H9 (cell line): ENCODE data around the gene PRMT7. TPM values are rescaled to one million over a fixed set of nuclear protein-coding genes. Genes with fewer than 3 reads are reported as not detected.

Experiments used
- DNase-seq: peaks from one replicate; pipeline ENCODE4 v3.0.0-alpha.2; 2017
- H2AFZ ChIP-seq: one replicate; pipeline ENCODE4 v1.6.1; 2013; ENCODE audit warnings: mild to moderate bottlenecking, low read length, control low read depth, moderate library complexity
- H2AK5ac ChIP-seq: 2 replicates; pipeline ENCODE4 v1.6.1; 2013; ENCODE audit warnings: low read length, control low read depth, mixed read lengths; ENCODE audit not compliant: insufficient read length
- H2BK120ac ChIP-seq: one replicate; pipeline ENCODE4 v1.6.1; 2013; ENCODE audit warnings: low read depth, mild to moderate bottlenecking, low read length, control low read depth, inconsistent platforms; ENCODE audit not compliant: poor library complexity, severe bottlenecking
- H2BK12ac ChIP-seq: 2 replicates; pipeline ENCODE4 v1.6.1; 2013; ENCODE audit warnings: low read length, control low read depth, mixed read lengths, low read depth; ENCODE audit not compliant: insufficient read length
- H2BK15ac ChIP-seq: 2 replicates; pipeline ENCODE4 v1.6.1; 2013; ENCODE audit warnings: low read depth, low read length, control low read depth
- H2BK20ac ChIP-seq: one replicate; pipeline ENCODE4 v1.6.1; 2013; ENCODE audit warnings: low read depth, mild to moderate bottlenecking, low read length, control low read depth, inconsistent platforms; ENCODE audit not compliant: poor library complexity, severe bottlenecking
- H2BK5ac ChIP-seq: 2 replicates; pipeline ENCODE4 v1.6.1; 2013; ENCODE audit warnings: low read length, control low read depth, mixed read lengths; ENCODE audit not compliant: insufficient read length
- H3K14ac ChIP-seq: 2 replicates; pipeline ENCODE4 v1.6.1; 2013; ENCODE audit warnings: low read length, control low read depth; ENCODE audit not compliant: insufficient read depth
- H3K18ac ChIP-seq: 2 replicates; pipeline ENCODE4 v1.6.1; 2013; ENCODE audit warnings: low read depth, mild to moderate bottlenecking, mixed read lengths, low read length, control low read depth; ENCODE audit not compliant: insufficient read length
- H3K23ac ChIP-seq: 2 replicates; pipeline ENCODE4 v1.6.1; 2013; ENCODE audit warnings: low read length, control low read depth, mixed read lengths, low read depth; ENCODE audit not compliant: insufficient read length
- H3K23me2 ChIP-seq: 2 replicates; pipeline ENCODE4 v1.6.1; 2013; ENCODE audit warnings: low read depth, mild to moderate bottlenecking, mixed read lengths, low read length, control low read depth; ENCODE audit not compliant: insufficient read length, poor library complexity, severe bottlenecking
- H3K27ac ChIP-seq: 2 replicates; pipeline ENCODE4 v1.5.1; 2013; ENCODE audit warnings: low read length, control low read depth, mixed read lengths, low read depth; ENCODE audit not compliant: insufficient read length
- H3K27me3 ChIP-seq: 2 replicates; pipeline ENCODE4 v1.6.1; 2013; ENCODE audit warnings: low read length, control low read depth, inconsistent platforms; ENCODE audit not compliant: insufficient read depth
- H3K4ac ChIP-seq: 2 replicates; pipeline ENCODE4 v1.6.1; 2013; ENCODE audit warnings: low read depth, mild to moderate bottlenecking, control low read depth, inconsistent platforms, low read length, moderate library complexity
- H3K4me1 ChIP-seq: 2 replicates; pipeline ENCODE4 v1.6.1; 2013; ENCODE audit warnings: low read length, control low read depth, inconsistent platforms; ENCODE audit not compliant: insufficient read depth
- H3K4me2 ChIP-seq: 2 replicates; pipeline ENCODE4 v1.6.1; 2013; ENCODE audit warnings: low read length, control low read depth, mixed read lengths; ENCODE audit not compliant: insufficient read length, insufficient read depth
- H3K56ac ChIP-seq: 2 replicates; pipeline ENCODE4 v1.6.1; 2013; ENCODE audit warnings: low read depth, mild to moderate bottlenecking, mixed read lengths, low read length, control low read depth; ENCODE audit not compliant: insufficient read length
- H3K79me1 ChIP-seq: 2 replicates; pipeline ENCODE4 v1.6.1; 2013; ENCODE audit warnings: low read depth, mild to moderate bottlenecking, moderate library complexity, low read length, control low read depth, inconsistent platforms; ENCODE audit not compliant: insufficient read depth, poor library complexity, severe bottlenecking
- H3K79me2 ChIP-seq: 2 replicates; pipeline ENCODE4 v1.6.1; 2013; ENCODE audit warnings: low read length, control low read depth, inconsistent platforms; ENCODE audit not compliant: insufficient read depth
- H3K9ac ChIP-seq: 2 replicates; pipeline ENCODE4 v1.6.1; 2013; ENCODE audit warnings: low read length, control low read depth, mixed read lengths; ENCODE audit not compliant: insufficient read length; ENCODE audit errors: extremely low read depth
- H3K9me3 ChIP-seq: one replicate; pipeline ENCODE4 v1.6.1; 2013; ENCODE audit warnings: low read depth, low read length, inconsistent platforms; ENCODE audit not compliant: control insufficient read depth
- H3T11ph ChIP-seq: one replicate; pipeline ENCODE4 v1.6.1; 2013; ENCODE audit warnings: mild to moderate bottlenecking, low read length, control low read depth, inconsistent platforms
- H4K20me1 ChIP-seq: one replicate; pipeline ENCODE4 v1.6.1; 2013; ENCODE audit not compliant: control insufficient read depth, insufficient read length, insufficient read depth
- H4K5ac ChIP-seq: 2 replicates; pipeline ENCODE4 v1.6.1; 2013; ENCODE audit warnings: low read depth, mild to moderate bottlenecking, mixed read lengths, low read length, control low read depth; ENCODE audit not compliant: insufficient read length
- H4K8ac ChIP-seq: replicated peaks from 2 replicates; pipeline ENCODE4 v1.6.1; 2013; ENCODE audit warnings: low read length, control low read depth, mixed read lengths, low read depth; ENCODE audit not compliant: insufficient read length
- H4K91ac ChIP-seq: 2 replicates; pipeline ENCODE4 v1.6.1; 2013; ENCODE audit warnings: low read depth, mild to moderate bottlenecking, moderate library complexity, mixed read lengths, low read length, control low read depth; ENCODE audit not compliant: insufficient read length
- H3K27ac Mint-ChIP-seq, 3 experiments: 2 replicates in 2 of 3; 3 replicates in 1 of 3; pipeline ENCODE4 v1.8.0; 2020 to 2021; ENCODE audit warnings: mixed read lengths in 3 of 3, mild to moderate bottlenecking in 1 of 3, moderate library complexity in 1 of 3
- H3K27me3 Mint-ChIP-seq: 2 replicates; pipeline ENCODE4 v1.8.0; 2021; ENCODE audit warnings: low read depth, mild to moderate bottlenecking, moderate library complexity, mixed read lengths
- H3K36me3 Mint-ChIP-seq, 3 experiments: 2 replicates in 2 of 3; 3 replicates in 1 of 3; pipeline ENCODE4 v1.8.0; 2020 to 2021; ENCODE audit warnings: low read depth in 3 of 3, mixed read lengths in 3 of 3; ENCODE audit not compliant: insufficient read depth in 1 of 3
- H3K4me1 Mint-ChIP-seq, 2 experiments: 2 replicates each; pipeline ENCODE4 v1.8.0; 2020; ENCODE audit warnings: mixed read lengths in 2 of 2
- H3K4me3 Mint-ChIP-seq, 2 experiments: 2 replicates in 1 of 2; 3 replicates in 1 of 2; pipeline ENCODE4 v1.8.0; 2020 to 2021; ENCODE audit warnings: mild to moderate bottlenecking in 2 of 2, mixed read lengths in 2 of 2, moderate library complexity in 1 of 2
- H3K9me3 Mint-ChIP-seq, 2 experiments: 2 replicates in 1 of 2; 3 replicates in 1 of 2; pipeline ENCODE4 v1.8.0; 2020; ENCODE audit warnings: mild to moderate bottlenecking in 2 of 2, mixed read lengths in 2 of 2, moderate library complexity in 1 of 2
- WGBS: extraction: QIAGEN DNeasy Blood & Tissue Kit; methylation state at CpG from one replicate; pipeline ENCODE4 v1.1.7; 2013; ENCODE audit warnings: missing lambda C conversion rate, low lambda C conversion rate, mixed read lengths; ENCODE audit not compliant: insufficient read length; ENCODE audit errors: extremely low coverage; 5-methylcytosine and 5-hydroxymethylcytosine counted together
- total RNA-seq: library from RNA; stranded (reverse); gene quantifications from 2 replicates; pipeline ENCODE4 v1.2.1, GENCODE V29; 2021
- TF ChIP-seq, protein P1 (sequence below): fragments of 200-600 bp; sonication (generic); conservative IDR thresholded peaks from 3 replicates; pipeline ENCODE4 v1.8.0; 2021; ENCODE audit warnings: antibody characterized with exemption, mild to moderate bottlenecking

PRMT7 gene
- total RNA-seq, 1 experiment from 2014 or later: 56.6 TPM

DNA sequence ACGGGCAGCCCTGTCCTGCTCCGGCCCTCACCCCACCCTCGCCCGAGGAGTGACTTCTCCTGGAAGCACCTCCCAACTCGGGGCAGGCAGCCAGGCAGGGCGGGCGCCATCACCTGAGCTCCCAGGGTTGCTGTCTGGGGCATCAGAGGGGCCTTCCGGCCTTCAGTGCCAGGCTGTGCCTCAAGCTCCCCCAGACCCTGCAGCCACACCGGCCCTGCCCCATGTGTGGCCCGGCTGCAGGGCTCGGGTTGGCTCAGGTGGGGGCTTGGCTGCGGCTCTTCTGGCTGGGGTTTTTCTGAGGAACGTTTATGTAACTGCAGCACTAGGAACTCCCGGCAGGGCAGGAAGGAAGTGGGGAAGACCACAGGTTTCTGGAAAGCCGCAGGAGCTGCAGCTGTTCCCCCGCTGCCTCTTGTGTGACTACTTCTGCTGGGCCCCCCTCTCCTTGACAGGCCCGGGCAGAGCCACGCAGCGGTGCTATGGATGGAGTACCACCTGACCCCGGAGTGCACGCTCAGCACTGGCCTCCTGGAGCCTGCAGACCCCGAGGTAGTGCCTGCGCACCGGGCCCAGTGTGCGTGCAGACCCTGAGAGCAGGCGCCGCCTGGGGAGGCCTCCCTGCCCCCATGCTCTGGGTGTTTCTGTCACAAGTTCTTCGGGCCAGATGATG, 45.6 kb downstream of the PRMT7 start:
- Histone ChIP-seq H2BK20ac (no peak overlapping the region), H4K5ac (no peak overlapping the region), H3K27me3 (no peaks in the 10 kb centered on the region), H3T11ph (no peak overlapping the region), H3K18ac (no peak overlapping the region), H3K9me3 (no peaks in the 10 kb centered on the region), H4K8ac (no peak overlapping the region), H3K27ac (no peak overlapping the region), H2BK5ac (no peak overlapping the region), H2BK120ac (no peak overlapping the region), H4K91ac (no peak overlapping the region), H3K4me1 (no peaks in the 10 kb centered on the region), H3K23ac (no peak overlapping the region), H3K56ac (no peak overlapping the region), H3K79me1 (no peaks in the 10 kb centered on the region), H3K23me2 (no peaks in the 10 kb centered on the region), H2BK12ac (no peak overlapping the region), H3K4me2 (no peak overlapping the region), H3K14ac (no peak overlapping the region), H3K9ac (no peak overlapping the region), H3K79me2 (no peaks in the 10 kb centered on the region), H2BK15ac (no peak overlapping the region), H3K4ac (no peak overlapping the region), H2AFZ (no peak overlapping the region), H4K20me1 (no peaks in the 10 kb centered on the region), H2AK5ac (no peak overlapping the region)
- no peaks in the 10 kb centered on the region for H3K9me3 Mint-ChIP-seq
- no CpG with 5 or more reads among the region's 28 CpGs for WGBS
- no peak overlapping the region for H3K4me3 Mint-ChIP-seq
- peaks cover 9 to 51% (median 50%) of the 10 kb centered on the region in 3 experiments; a peak in 6 of 7 replicates for H3K36me3 Mint-ChIP-seq
- no peak for DNase-seq
- H3K4me1 Mint-ChIP-seq: 0 out of 4 replicates have a peak, but pooled peaks cover 0 to 5% of the 10 kb centered on the region in 2 experiments
- H3K27me3 Mint-ChIP-seq: no peaks in the 10 kb centered on the region
- no peak overlapping the region for H3K27ac Mint-ChIP-seq
- TF ChIP-seq, protein P1, sequence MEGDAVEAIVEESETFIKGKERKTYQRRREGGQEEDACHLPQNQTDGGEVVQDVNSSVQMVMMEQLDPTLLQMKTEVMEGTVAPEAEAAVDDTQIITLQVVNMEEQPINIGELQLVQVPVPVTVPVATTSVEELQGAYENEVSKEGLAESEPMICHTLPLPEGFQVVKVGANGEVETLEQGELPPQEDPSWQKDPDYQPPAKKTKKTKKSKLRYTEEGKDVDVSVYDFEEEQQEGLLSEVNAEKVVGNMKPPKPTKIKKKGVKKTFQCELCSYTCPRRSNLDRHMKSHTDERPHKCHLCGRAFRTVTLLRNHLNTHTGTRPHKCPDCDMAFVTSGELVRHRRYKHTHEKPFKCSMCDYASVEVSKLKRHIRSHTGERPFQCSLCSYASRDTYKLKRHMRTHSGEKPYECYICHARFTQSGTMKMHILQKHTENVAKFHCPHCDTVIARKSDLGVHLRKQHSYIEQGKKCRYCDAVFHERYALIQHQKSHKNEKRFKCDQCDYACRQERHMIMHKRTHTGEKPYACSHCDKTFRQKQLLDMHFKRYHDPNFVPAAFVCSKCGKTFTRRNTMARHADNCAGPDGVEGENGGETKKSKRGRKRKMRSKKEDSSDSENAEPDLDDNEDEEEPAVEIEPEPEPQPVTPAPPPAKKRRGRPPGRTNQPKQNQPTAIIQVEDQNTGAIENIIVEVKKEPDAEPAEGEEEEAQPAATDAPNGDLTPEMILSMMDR: no peak
